Effector CD8-positive, alpha-beta T cell (primary cell): Measurements from ENCODE around the gene VPS13D.

ENCODE experiments used
- DNase-seq: peaks from one replicate; lab custom pipeline; 2025; lab: John Stamatoyannopoulos, UW

The VPS13D gene

DNA sequence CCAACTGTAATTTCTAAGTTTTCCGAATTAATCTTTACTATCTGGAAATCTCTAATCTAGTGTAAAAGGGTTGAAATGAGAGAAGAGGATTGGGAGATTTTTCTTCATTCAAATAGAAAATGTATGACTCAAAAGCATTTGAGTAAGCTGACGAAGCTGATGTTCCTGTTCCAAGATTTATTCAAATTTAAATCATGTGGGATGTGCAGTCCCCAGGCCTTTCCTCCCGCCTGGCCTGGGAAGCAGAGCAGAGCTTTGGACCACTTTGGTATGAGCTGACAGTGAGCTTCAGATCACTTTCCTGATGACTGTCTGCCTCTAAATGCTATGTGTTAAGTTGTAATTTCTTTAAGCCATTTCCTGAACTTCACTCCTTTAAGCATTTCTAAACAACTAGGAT lies 196.2 kb downstream of the VPS13D start:
- DNase-seq: no peak

DNA sequence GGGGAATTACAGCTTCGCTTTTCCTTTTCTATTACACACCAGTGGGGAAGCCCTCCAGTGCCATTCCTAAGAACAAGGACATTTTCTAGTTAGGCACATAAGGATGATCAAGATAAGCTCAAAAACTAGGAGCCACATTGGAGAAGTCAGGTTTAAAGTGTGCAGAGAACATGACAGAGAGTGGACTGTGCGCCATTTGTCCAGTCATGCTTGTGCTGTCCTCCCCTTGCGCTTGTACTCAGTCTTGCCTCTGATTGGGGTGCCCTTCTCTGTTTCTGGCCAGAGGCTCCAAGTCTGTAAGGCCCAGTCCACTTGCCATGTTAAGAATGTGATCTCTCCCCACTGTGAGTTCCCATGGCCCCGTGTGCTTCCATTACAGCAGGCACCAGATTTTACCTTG lies 198.5 kb downstream of the VPS13D start:
- no peak for DNase-seq

DNA sequence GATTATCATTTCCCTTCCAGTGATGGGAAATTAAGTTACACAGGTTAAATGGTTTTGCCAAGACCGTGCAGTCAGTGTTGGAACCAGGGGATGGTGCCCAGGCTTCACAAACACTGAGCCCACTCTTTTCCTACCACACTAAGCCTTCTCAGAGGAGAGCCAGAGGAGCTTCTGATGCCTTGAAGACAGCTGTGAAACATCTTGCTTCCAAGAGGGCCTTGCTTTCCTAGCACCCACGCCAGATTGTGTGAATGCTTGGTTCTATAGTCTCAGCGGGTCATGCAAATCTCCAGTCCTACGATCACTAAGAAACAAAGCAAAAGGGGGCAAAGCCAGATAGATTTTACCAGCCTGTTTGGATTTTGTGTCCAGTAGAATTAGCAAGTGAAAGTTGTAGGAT lies 200.7 kb downstream of the VPS13D start:
- no peak for DNase-seq

DNA sequence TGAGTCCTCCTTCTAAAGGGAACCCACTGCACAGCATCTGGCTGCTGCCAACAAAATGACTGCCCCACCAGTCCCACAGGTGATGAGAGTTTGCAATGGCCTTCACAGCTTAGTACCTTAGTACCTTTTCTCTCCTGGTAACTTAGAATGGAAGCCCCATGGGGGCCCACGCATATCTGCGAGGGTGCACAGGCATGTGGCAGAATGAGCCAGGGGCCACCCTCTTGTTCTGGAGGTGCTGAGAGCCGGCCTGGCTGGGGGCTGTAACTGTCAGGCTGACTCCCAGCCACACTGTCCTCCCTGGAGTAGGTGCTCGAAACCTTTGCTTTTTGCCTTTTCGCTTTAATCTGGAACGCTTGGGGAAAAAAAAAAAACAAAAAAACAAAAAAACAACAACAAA lies 203.1 kb downstream of the VPS13D start:
- DNase-seq: no peak

DNA sequence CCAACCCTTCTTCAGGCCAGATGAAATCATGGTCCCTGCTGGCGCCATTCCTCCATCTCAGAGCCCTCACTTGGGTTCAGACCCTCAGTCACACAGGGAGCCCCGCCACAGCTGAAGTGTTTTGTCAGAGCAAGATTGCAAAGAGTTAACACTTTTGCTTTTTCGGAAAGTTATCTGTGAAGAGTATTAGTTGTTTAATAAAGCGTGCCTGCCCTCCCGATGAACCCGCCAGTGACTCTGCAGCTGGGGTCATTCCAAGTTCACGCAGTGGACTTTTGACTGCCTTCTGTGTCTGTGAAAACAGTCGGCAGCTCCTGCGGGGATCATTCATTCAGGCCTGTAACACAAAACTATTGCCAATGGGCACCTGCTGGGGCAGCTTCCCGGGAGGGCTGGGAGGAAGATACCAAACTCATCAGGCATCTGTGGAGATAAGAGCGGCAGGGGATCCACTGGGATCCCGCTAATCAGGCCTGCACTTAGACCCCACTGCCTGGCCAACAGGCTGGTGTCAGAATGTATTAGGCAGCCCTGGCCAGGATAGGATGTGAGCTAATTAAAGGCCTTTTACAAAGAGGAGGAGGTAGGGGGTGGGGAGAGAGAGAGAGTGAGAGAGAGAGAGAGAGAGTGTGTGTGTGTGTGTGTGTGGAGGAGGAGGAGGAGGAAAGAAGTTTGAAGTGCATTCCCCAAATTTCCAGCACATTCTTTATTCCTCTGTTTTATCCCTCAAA lies 203.7 kb downstream of the VPS13D start:
- no peak for DNase-seq

- DNase-seq: no peak
Observed at GRCh38 chr1:12434174-12434573, 204.3 kb downstream of the VPS13D start.

GRCh38 chr1:12434686-12435085 lies 204.9 kb downstream of the VPS13D start:
- DNase-seq: no peak

GRCh38 chr1:12435639-12436344 lies 206.0 kb downstream of the VPS13D start:
- no peak for DNase-seq

DNA sequence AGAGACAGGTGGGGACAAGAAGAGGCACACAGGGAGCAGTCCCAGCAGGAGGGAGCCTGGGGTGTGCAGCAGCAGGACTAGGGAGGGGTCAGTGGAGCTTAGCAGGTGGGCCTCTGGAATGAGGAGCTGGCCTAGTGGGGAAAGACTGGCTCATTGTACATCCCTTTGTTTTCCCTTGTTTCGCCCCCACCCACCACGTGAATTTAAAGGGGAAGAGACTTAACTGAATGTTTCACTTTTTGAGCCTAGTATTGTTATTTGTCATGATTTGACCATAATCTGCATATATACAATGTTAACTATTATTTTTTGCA lies 206.5 kb downstream of the VPS13D start:
- no peak for DNase-seq

DNA sequence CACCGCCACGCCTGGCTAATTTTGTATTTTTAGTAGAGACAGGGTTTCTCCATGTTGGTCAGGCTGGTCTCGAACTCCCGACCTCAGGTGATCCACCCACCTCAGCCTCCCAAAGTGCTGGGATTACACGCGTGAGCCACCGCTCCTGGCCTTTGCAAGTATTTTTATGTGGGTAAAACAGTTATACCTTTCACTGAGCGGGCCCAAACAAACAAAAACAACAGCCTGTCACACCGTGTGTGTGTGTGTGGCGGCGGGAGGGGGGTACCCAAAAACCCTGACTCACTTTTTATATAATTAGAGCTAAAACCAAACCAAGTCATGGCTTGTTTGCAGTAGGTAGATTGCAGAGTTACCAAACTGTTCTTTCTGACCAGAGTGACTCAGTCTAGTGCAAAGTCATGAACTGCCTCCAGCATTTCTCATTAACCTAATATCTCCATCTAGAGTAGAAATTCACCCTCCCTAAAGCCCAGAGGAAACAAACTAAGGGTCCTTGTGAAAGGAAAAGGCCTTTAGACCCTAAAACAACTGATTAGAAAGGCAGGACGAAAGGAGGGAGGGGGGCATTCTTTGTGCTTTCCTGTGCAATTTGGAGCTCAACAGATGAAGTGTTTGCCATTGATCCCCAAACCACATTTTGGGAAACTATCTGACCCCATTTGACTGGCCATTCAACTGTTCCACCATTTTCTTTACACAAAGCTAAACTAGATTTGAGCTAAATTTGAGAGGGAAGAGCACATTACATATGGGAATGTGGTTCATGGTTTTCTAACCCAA lies 207.2 kb downstream of the VPS13D start:
- no peak for DNase-seq

DNA sequence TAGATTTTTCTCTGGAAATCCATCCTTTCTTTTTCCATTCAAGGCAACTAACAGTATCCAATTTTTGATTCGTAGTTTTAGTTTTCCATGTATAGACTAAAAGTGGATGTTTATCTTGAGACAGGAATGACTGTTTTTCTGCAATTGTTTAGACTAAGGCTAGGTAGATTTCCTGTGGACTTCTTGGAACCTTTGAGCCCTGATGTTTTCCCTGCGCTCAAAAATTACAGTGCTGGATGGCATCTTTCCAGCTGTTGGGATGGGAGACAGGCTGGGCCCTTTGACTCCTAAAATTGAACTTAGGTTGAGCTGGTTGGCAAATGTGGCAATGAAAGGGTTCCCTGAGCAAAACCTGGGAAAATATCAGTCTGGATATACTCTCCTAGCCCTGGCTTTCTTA lies 207.8 kb downstream of the VPS13D start:
- DNase-seq: no peak

- DNase-seq: no peak
Observed at GRCh38 chr1:12438349-12438924, 208.6 kb downstream of the VPS13D start.

GRCh38 chr1:12439073-12439472 lies 209.2 kb downstream of the VPS13D start:
- DNase-seq: no peak

GRCh38 chr1:12441414-12442105 lies 211.7 kb downstream of the VPS13D start:
- no peak for DNase-seq

- no peak for DNase-seq
Observed at GRCh38 chr1:12442217-12442616, 212.4 kb downstream of the VPS13D start.

DNA sequence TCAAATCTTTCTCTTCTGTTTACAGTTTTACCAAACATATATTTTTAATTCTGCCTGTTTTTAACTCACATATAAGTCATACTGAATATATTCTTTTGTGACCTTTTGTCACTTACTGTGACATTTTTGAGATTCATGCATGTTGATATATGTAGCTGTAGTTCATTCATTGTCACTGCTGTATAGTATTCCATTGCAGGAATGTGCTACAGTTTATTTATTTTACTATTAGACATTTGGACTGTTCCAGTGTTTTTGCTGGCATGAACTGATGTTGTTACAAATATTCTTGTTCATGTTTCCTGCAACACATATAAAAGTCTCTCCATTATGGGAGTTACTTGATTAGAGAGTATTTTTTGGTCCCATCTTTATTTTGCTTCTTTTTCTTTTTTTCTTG lies 213.3 kb downstream of the VPS13D start:
- no peak for DNase-seq

DNA sequence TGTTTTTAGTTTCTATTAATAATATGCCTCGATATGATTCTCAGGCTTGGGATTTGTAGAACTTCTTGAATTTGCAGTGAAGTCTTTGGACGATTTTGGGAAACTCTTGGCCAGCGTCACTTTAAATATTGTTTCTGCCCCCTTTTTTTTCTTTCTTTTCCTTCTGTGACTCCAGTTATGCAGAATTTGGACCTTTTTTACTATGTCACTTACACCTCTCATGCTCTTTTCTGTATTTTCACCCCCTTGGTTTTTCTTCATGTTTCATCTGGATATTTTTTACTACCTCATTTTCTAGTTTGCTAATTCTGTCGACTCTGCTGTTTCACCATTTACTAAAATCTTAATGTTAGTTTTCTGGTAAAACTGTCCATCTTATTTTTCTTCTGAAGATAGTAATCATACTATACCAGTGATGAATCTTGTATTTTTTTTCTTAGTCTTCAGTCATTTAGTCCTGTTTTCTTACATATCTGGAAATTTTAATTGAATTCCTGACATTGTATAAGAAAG lies 214.6 kb downstream of the VPS13D start:
- DNase-seq: no peak

- DNase-seq: no peak
Observed at GRCh38 chr1:12445257-12445656, 215.4 kb downstream of the VPS13D start.

DNA sequence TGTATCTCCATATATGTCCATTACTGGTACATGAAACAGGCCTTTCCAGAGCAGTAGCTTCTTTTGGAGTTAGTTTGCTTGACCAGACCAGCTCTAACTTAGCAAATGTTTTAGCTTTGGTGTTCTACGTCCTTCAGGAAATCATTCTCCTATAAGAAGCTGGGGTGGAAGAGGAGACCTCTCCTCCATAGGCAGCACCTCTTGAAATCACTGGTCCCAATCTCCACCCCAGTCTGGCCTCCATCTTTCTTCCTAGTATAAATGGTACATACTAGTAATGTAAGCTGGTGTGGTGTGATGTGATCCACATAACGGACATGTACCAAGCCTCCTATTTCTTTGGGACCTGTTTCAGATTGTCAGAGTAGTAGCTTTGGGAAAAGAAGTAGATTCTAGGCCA lies 216.8 kb downstream of the VPS13D start:
- no peak for DNase-seq

DNA sequence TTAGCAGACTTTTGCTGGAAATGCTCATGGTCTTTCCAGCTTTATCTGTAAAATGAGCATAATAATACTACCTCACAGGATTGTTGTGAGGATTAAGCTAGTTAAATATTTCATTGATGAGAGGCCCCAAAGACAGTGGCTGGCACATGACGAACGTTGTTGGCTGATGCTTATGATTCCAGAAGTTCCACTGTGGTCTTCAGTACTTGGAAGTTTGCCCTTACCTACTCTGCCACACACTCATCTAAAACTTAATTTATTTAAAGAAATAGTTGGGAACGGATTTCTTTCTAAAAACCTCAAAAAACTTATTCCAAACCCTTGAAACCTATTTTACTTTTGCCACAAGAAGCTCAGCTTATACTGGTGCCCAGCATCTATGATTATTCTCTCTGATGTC lies 217.5 kb downstream of the VPS13D start:
- DNase-seq: no peak

- no peak for DNase-seq
Observed at GRCh38 chr1:12447849-12448312, 218.1 kb downstream of the VPS13D start.

DNA sequence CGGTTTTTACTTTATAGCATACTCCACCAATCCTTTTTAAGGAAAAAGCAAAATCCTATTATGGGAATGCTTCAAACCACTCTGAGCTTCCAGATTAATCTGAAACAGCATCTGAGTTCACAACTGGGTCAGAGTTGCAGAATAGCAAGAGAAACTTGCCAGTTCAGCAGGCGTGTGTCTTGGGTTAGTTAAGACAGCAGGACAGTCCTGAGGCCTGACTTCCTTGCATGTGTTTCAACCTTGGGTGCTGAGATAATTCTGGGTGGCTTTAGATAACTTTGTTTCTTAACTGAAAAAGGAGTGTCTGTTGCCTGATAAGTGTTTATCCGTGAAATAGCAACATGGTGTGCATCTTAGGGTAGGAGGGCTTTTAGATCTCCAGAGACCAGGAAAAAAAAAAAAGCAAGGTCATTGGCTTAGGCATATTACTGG lies 218.9 kb downstream of the VPS13D start:
- no peak for DNase-seq
